Measurements from ENCODE around the gene METTL9. TPM values are rescaled to one million over a fixed set of nuclear protein-coding genes. Genes with fewer than 3 reads are reported as not detected.
"Not testable (repeated sequence)": the region's sequence is repeated elsewhere in the genome, so short reads cannot be mapped to it uniquely, and the experiment has no call there.

The METTL9 gene
- total RNA-seq, 1 experiment from 2014 or later = 173 TPM

DNA sequence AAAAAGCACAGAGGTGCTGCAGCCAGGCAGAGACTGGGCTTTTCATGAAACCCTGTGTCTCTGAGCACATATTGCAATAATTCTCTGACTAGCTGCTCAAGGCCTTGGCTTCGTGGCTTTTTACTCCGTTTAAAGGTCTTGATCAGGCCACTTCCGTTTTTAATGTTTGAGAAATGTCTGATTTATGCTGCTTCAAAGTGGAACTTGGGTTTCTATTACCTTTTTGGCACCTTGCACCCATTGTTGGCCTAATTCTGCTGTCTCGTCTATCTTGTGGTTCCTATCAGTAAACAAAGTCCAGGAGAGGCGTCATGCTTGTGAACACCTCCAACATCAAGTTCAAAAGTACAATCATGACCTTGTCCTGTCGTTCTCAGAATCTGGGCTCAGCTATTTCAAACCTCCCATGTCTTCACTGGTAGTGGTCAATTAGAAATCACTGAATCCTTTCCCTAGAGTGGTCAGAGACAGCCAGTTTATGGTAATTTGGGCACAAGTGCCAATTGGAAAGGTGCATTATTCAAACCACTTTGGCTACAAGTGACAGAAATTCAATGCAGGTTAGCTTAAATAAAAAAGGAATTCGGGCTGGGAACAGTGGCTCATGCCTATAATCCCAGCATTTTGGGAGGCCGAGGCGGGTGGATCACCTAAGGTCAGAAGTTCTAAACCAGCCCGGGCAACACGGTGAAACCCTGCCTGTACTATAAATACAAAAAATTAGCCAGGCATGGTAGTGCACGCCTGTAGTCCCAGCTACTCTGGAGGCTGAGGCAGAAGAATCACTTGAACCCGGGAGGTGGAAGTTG is 33.3 kb upstream of the METTL9 start:
- no peaks in the 10 kb centered on the region for H3K36me3 ChIP-seq (replicated peaks; ENCODE audit: control insufficient read depth, insufficient read depth, low read length)
- H3K4me3 ChIP-seq (ENCODE audit: insufficient read depth, low read depth, low read length) = no peak overlapping the region
- no peaks in the 10 kb centered on the region for H3K27me3 ChIP-seq (ENCODE audit: control insufficient read depth, insufficient read depth, low read length)
- no peak for DNase-seq

DNA sequence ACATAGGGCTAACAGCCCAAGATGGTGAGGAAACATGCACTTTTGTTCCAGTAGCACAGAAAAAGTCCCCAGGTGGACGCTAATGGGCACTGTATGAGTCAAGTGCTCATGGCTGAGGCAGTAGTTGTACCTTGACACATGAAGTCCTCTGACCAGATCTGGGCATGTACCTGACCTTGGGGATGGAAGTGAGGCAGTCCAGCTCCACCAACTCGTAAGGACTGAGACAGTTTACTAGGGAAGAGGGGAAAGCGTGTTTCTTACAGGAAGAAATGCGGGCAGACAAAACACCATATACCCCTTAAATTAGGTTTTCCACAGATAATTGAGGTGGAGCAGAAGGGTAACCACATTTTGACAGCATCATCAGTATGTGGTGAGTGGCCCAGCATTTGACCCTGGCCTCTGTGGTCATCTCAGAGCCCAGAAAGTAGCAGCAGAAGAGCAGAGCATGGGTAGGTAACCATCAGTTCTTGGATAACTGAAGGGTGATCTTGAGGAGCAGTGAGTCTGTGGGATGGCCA is 32.4 kb upstream of the METTL9 start:
- Histone ChIP-seq H3K4me3 (ENCODE audit: insufficient read depth, low read depth, low read length) (no peak overlapping the region), H3K27me3 (ENCODE audit: control insufficient read depth, insufficient read depth, low read length) (no peaks in the 10 kb centered on the region), H3K36me3 (replicated peaks; ENCODE audit: control insufficient read depth, insufficient read depth, low read length) (no peaks in the 10 kb centered on the region)
- DNase-seq = no peak

DNA sequence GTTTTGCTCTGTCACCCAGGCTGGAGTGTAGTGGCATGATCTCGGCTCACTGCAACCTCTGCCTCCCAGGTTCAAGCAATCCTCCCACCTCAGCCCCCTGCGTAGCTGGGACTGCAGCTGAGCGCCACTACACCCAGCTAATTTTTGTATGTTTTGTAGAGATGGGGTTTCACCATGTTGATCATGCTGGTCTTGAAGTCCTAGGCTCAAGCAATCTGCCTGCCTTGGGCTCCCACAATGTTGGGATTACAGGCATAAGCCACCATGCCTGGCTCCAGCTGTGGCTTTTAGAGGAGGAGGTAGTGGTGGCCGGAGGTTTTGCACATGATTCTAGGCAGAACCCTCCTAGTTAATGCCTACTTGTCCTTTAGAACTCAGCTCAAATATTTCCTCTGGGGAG is 31.9 kb upstream of the METTL9 start:
- H3K27me3 ChIP-seq (ENCODE audit: control insufficient read depth, insufficient read depth, low read length); H3K36me3 ChIP-seq (replicated peaks; ENCODE audit: control insufficient read depth, insufficient read depth, low read length); H3K4me3 ChIP-seq (ENCODE audit: insufficient read depth, low read depth, low read length); DNase-seq: not testable (repeated sequence)

DNA sequence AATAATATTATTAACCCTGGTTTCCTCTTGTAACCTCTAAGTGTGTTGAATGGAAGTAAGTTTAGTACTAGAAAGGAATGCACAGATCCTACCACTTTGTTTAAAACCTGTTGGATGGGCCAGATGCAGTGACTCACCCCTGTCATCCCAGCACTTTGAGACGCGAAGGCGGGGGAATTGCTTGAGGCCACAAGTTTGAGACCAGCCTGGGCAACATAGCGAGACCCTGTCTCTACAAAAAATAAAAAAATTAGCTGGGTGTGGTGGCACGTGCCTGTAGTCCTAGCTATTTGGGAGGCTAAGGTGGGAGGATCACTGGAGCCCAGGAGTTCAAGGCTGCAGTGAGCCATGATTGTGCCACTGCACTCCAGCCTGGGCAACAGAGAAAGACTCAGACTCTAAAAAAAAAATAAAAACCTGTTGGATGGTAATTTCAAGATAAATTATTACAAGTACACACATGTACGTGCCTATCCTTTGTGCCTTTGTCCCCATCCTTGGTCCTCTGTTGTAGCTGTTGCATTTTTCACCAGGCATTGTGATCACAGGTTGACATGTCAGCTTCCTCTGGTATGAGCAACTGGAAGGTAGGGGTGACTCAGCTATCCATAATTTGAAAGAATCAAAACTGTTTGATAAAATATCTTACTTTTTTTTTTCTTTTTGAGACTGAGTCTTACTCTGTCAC is 30.7 kb upstream of the METTL9 start:
- Histone ChIP-seq H3K27me3 (ENCODE audit: control insufficient read depth, insufficient read depth, low read length) (no peaks in the 10 kb centered on the region), H3K36me3 (replicated peaks; ENCODE audit: control insufficient read depth, insufficient read depth, low read length) (no peaks in the 10 kb centered on the region), H3K4me3 (ENCODE audit: insufficient read depth, low read depth, low read length) (no peak overlapping the region)
- DNase-seq = no peak

DNA sequence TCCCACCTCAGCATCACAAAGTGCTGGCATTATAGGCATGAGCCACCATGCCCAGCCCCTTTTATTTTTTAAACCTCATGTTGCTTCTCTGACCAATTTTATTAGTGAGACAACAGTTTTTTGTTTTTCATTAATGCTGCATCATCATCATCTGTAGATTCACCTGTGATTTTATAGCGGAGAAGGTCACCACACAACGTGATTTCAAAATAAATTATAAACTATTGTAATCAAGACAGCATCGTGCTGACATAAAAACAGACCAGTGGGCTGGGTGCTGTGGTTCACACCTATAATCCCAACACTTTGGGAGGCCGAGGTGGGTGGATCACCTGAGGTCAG is 28.7 kb upstream of the METTL9 start:
- no peaks in the 10 kb centered on the region for H3K36me3 ChIP-seq (replicated peaks; ENCODE audit: control insufficient read depth, insufficient read depth, low read length)
- DNase-seq = no peak
- no peak overlapping the region for H3K4me3 ChIP-seq (ENCODE audit: insufficient read depth, low read depth, low read length)
- H3K27me3 ChIP-seq (ENCODE audit: control insufficient read depth, insufficient read depth, low read length) = no peaks in the 10 kb centered on the region

DNA sequence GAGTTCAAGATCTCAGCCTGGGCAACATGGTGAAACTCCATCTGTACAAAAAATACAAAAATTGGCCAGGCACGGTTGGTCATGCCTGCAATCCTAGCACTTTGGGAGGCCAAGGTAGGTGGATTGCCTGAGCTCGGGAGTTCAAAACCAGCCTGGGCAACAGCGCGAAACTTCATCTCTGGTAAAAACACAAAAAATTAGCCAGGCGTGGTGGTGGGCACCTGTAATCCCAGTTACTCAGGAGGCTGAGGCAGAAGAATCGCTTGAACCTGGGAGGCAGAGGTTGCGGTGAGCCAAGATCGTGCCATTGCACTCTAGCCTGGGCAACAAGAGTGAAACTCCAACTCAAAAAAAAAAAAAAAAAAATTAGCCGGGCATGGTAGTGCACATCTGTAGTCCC is 25.9 kb upstream of the METTL9 start:
- H3K27me3 ChIP-seq (ENCODE audit: control insufficient read depth, insufficient read depth, low read length); H3K36me3 ChIP-seq (replicated peaks; ENCODE audit: control insufficient read depth, insufficient read depth, low read length); H3K4me3 ChIP-seq (ENCODE audit: insufficient read depth, low read depth, low read length); DNase-seq: not testable (repeated sequence)

DNA sequence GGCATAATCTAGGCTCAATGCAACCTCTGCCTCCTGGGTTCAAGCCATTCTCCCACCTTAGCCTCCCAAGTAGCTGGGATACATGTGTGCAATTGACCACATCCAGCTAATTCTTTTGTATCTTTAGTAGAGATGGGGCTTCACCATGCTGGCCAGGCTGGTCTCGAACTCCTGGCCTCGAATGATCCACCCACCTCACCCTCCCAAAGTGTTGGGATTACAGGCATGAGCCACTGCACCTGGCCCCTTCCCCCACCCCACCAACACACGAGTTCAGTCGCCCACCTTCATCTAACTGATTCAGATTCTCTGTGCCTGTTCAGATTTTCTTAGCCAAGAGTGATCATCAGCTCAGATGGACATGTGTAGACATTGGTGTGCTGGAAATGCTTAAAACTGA is 25.0 kb upstream of the METTL9 start:
- Histone ChIP-seq H3K4me3 (ENCODE audit: insufficient read depth, low read depth, low read length) (no peak overlapping the region), H3K36me3 (replicated peaks; ENCODE audit: control insufficient read depth, insufficient read depth, low read length) (no peaks in the 10 kb centered on the region), H3K27me3 (ENCODE audit: control insufficient read depth, insufficient read depth, low read length) (no peaks in the 10 kb centered on the region)
- DNase-seq = no peak

DNA sequence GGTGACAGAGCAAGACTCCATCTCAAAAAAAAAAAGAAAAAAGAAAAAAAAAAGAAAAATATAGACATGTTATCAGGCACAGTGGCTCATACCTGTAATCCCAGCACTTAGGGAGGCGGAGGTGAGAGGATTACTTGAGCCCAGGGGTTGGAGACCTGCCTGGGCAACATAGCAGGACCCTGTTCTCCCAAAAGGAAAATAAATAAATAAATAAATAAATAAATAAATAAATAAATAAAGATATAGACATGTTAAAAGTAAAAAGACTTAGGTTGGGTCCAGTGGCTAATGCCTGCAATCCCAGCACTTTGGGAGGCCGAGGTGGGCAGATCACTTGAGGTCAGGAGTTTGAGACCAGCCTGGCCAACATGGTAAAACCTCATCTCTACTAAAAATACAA is 23.1 kb upstream of the METTL9 start:
- not testable (repeated sequence) for H3K27me3 ChIP-seq (ENCODE audit: control insufficient read depth, insufficient read depth, low read length); H3K36me3 ChIP-seq (replicated peaks; ENCODE audit: control insufficient read depth, insufficient read depth, low read length); DNase-seq; H3K4me3 ChIP-seq (ENCODE audit: insufficient read depth, low read depth, low read length)

DNA sequence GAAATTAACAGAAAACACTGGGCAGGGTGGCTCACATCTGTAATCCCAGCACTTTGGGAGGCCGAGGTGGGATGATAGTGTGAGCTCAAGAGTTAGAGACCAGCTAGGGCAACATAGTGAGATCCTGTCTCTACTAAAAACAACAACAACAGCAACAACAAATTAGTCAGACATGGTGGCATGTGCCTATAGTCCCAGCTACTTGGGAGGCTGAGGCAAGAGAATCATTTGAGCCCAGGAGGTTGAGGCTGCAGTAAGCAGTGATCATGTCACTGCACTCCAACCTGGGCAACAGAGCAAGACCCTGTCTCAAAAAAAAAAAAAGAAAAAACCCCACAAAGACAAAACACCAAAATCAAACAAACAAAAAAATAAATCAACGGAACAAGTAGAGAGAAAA is 21.9 kb upstream of the METTL9 start:
- H3K36me3 ChIP-seq (replicated peaks; ENCODE audit: control insufficient read depth, insufficient read depth, low read length); DNase-seq; H3K27me3 ChIP-seq (ENCODE audit: control insufficient read depth, insufficient read depth, low read length); H3K4me3 ChIP-seq (ENCODE audit: insufficient read depth, low read depth, low read length): not testable (repeated sequence)

DNA sequence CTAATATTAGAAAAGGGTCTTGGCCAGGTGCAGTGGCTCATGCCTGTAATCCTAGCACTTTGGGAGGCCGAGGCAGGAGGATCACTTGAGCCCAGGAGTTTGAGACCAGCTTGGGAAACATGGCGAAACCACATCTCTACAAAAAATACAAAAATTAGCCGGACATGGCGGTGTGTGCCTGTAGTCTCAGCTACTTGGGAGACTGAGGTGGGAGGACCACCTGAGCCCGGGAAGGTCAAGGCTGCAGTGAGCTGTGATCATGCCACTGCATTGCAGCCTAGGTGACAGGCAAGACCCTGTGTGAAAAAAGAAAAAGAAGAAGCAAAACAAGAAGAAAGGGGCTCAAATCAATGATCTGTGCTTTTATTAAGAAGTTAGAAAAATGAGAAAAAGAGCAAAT is 21.1 kb upstream of the METTL9 start:
- DNase-seq; H3K27me3 ChIP-seq (ENCODE audit: control insufficient read depth, insufficient read depth, low read length); H3K36me3 ChIP-seq (replicated peaks; ENCODE audit: control insufficient read depth, insufficient read depth, low read length); H3K4me3 ChIP-seq (ENCODE audit: insufficient read depth, low read depth, low read length): not testable (repeated sequence)

DNA sequence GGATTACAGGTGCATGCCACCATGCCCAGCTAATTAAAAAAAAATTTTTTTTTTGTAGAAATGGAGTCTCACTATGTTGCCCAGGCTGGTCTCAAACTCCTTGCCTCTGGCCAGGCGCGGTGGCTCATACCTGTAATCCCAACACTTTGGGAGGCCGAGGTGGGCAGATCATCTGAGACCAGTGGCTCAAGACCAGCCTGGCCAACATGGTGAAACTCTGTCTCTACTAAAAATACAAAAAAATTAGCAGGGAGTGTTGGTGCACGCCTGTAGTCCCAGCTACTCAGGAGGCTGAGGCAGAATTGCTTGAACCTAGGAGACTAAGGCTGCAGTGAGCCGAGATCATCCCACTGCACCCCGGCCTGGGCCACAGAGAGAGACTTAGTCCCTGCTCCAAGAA is 19.2 kb upstream of the METTL9 start:
- H3K4me3 ChIP-seq (ENCODE audit: insufficient read depth, low read depth, low read length); H3K27me3 ChIP-seq (ENCODE audit: control insufficient read depth, insufficient read depth, low read length); H3K36me3 ChIP-seq (replicated peaks; ENCODE audit: control insufficient read depth, insufficient read depth, low read length); DNase-seq: not testable (repeated sequence)

DNA sequence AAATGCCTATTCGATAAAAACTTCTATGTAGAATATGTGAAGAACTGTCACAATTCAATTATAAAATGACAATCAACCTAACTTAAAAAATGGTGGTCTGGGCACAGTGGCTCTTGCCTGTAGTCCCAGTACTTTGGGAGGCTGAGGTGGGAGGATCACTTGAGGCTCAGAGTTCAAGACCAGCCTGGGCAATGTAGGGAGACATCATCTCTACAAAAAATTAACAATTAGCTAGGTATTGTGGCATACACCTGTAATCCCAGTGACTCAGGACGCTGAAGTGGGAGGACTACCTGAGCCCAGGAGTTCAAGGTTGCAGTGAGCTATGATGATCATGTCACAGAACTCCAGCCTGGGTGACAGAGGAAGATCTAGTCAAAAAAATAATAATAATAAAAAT is 18.6 kb upstream of the METTL9 start:
- Histone ChIP-seq H3K36me3 (replicated peaks; ENCODE audit: control insufficient read depth, insufficient read depth, low read length) (no peaks in the 10 kb centered on the region), H3K4me3 (ENCODE audit: insufficient read depth, low read depth, low read length) (no peak overlapping the region), H3K27me3 (ENCODE audit: control insufficient read depth, insufficient read depth, low read length) (no peaks in the 10 kb centered on the region)
- DNase-seq = no peak

DNA sequence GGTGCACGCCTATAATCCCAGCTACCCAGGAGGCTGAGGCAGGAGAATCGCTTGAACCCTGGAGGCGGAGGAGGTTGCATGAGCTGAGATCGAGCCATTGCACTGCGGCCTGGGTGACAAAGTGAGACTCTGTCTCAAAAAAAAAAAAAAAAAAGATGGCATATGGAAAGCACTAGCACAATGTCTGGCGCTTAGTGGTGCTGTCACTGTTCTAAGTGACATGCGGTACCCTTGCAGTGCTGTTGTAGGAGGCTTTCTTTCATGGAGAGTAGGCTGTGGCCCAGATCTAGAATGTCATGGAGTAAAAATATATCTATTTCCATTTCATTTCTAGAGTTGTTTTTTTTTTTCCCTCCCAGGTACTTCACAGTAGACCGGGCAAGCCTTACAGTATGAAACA is 14.6 kb upstream of the METTL9 start:
- no peak for DNase-seq
- no peaks in the 10 kb centered on the region for H3K27me3 ChIP-seq (ENCODE audit: control insufficient read depth, insufficient read depth, low read length)
- H3K4me3 ChIP-seq (ENCODE audit: insufficient read depth, low read depth, low read length) = no peak overlapping the region
- H3K36me3 ChIP-seq (replicated peaks; ENCODE audit: control insufficient read depth, insufficient read depth, low read length) = no peaks in the 10 kb centered on the region

DNA sequence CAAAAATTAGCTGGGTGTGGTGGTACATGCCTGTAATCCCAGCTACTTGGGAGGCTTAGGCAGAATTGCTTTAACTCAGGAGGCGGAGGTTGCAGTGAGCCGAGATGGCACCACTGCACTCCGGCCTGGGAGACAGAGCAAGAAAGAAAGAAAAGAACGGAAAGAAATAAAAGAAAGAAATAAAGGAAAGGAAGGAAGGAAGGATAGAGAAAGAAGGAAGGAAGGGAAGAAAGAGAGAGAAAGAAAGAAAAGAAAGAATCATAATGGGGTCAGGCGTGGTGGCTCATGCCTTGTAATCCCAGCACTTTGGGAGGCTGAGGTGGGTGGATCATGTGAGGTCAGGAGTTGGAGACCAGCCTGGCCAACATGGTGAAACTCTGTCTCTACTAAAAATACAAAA is 10.8 kb upstream of the METTL9 start:
- not testable (repeated sequence) for H3K4me3 ChIP-seq (ENCODE audit: insufficient read depth, low read depth, low read length); H3K36me3 ChIP-seq (replicated peaks; ENCODE audit: control insufficient read depth, insufficient read depth, low read length); H3K27me3 ChIP-seq (ENCODE audit: control insufficient read depth, insufficient read depth, low read length); DNase-seq

DNA sequence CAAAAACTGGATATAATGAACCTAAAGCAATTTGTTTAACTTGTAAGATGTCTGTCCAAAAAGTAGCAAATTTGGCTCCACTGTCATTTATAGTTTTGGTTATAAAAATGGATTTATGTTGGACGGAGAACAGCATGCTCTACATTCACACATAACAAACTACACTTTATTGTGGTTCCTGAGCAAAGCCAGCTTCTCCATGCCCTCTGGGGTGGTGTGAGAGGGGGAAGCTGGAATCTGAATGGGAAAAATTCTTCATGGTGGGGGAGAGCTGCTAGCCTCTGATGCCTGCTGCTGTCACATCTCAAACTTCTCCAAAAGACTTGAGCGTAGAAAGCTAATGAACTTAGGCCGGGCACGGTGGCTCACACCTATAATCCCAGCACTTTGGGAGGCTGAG is 9.8 kb upstream of the METTL9 start:
- H3K4me3 ChIP-seq (ENCODE audit: insufficient read depth, low read depth, low read length) = no peak overlapping the region
- no peaks in the 10 kb centered on the region for H3K36me3 ChIP-seq (replicated peaks; ENCODE audit: control insufficient read depth, insufficient read depth, low read length)
- no peak for DNase-seq
- H3K27me3 ChIP-seq (ENCODE audit: control insufficient read depth, insufficient read depth, low read length) = no peaks in the 10 kb centered on the region

Measured in H7 (cell line).